ENCODE measurements around the gene AHCYL2.
"Not testable (repeated sequence)": the region's sequence is repeated elsewhere in the genome, so short reads cannot be mapped to it uniquely, and the experiment has no call there.

Gene AHCYL2

DNA sequence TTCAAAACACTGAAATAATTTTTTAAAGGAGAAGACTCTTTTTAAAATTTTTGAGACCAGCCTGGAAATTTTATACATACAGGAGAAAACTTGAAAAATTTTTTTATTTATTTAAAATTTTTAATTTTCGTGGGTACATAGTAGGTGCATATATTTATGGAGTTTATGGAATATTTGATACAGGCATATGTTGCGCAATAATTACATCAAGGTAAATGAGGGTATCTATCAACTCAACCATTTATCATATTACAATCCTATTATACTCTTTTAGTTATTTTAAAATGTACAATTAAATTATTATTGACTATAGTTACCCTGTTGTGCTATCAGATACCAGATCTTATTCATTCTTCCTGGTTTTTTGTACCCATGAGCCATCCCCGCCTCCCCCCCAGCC is 75.1 kb downstream of the AHCYL2 start:
- H3K4me3 ChIP-seq (ENCODE audit: low read depth, low read length), result no peak overlapping the region
- TF ChIP-seq, protein P1, sequence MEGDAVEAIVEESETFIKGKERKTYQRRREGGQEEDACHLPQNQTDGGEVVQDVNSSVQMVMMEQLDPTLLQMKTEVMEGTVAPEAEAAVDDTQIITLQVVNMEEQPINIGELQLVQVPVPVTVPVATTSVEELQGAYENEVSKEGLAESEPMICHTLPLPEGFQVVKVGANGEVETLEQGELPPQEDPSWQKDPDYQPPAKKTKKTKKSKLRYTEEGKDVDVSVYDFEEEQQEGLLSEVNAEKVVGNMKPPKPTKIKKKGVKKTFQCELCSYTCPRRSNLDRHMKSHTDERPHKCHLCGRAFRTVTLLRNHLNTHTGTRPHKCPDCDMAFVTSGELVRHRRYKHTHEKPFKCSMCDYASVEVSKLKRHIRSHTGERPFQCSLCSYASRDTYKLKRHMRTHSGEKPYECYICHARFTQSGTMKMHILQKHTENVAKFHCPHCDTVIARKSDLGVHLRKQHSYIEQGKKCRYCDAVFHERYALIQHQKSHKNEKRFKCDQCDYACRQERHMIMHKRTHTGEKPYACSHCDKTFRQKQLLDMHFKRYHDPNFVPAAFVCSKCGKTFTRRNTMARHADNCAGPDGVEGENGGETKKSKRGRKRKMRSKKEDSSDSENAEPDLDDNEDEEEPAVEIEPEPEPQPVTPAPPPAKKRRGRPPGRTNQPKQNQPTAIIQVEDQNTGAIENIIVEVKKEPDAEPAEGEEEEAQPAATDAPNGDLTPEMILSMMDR (IDR thresholded peaks at IDR 0.05; ENCODE audit: insufficient read depth, low read length, missing control alignments), result no peak
- DNase-seq (ENCODE audit: low read depth, low spot score), result no peak
- POLR2A ChIA-PET, result no interaction called here
- CTCF ChIA-PET, result no interaction called here

DNA sequence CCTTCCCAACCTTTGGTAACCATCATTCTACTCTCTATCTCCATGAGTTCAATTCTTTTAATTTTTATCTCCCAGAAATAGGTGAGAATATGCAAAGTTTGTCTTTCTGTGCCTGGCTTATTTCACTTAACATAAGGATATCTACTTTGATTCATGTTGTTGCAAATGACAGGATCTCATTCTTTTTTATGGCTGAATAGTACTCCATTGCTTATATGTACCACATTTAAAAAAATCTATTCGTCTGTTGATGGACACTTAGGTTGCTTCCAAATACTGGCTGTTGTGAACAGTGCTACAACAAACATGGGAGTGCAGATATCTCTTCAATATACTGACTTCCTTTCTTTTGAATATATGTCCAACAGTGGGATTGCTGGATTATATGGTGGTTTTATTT is 75.5 kb downstream of the AHCYL2 start:
- POLR2A ChIA-PET; DNase-seq (ENCODE audit: low read depth, low spot score); H3K4me3 ChIP-seq (ENCODE audit: low read depth, low read length): not testable (repeated sequence)
- CTCF ChIA-PET, result interaction anchor here (0.9 to 1.5 kb wide), 2 partner anchors 13 to 82 kb away, joined by 3 to 10 read pairs; no protein-coding TSS in a partner anchor

DNA sequence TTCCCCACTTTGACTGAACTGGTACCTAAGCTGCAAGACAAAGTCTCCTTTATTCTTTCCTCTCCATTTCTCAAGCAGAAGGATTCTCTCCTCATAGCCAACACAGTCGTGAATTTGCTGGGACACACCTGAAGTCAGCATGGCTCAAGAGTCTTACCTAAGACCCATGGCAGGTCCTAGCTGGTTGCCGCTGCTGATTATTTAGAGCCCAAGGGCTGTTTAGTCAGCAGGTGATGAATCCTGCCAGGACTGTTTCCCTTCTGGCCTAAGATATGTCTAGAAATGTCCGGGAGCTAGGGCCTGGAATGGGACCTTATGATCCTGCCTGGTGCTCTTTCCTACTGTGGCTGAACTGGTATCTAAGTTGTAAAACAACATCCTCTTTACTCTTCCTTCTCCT is 82.8 kb downstream of the AHCYL2 start:
- ChIA-PET POLR2A (no interaction called here), CTCF (interaction anchor here (1.1 to 4.8 kb wide), 3 partner anchors 9 to 89 kb away, joined by 3 to 26 read pairs (median 3); no protein-coding TSS in a partner anchor)
- TF ChIP-seq, protein P1 (IDR thresholded peaks at IDR 0.05; ENCODE audit: insufficient read depth, low read length, missing control alignments), result no peak
- DNase-seq (ENCODE audit: low read depth, low spot score), result no peak
- no peak overlapping the region for H3K4me3 ChIP-seq (ENCODE audit: low read depth, low read length)

DNA sequence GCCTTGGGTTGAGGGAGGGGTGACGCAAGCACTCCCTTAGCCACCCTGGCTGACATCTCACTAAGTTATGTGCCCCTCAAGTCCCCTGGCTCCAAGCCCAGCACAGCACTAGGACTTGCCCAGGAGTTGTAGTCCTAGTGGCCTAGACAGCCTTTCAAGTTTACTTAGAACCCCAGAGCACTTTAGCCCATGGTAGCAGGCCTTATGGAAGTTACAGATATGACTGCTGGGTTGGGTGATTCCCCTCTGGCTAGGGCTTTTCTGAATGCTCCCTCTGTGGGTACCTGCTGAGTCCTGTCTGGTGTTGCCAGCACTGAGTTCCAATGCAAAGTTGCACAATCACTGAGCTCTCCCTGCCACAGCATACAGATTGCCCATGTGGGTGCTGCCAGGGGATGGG is 83.2 kb downstream of the AHCYL2 start:
- ChIA-PET POLR2A (no interaction called here), CTCF (interaction anchor here (1.1 to 4.8 kb wide), 2 partner anchors 10 to 89 kb away, joined by 3 to 26 read pairs; no protein-coding TSS in a partner anchor)
- no peak for DNase-seq (ENCODE audit: low read depth, low spot score)
- TF ChIP-seq, protein P1 (IDR thresholded peaks at IDR 0.05; ENCODE audit: insufficient read depth, low read length, missing control alignments), result no peak
- H3K4me3 ChIP-seq (ENCODE audit: low read depth, low read length), result no peak overlapping the region

DNA sequence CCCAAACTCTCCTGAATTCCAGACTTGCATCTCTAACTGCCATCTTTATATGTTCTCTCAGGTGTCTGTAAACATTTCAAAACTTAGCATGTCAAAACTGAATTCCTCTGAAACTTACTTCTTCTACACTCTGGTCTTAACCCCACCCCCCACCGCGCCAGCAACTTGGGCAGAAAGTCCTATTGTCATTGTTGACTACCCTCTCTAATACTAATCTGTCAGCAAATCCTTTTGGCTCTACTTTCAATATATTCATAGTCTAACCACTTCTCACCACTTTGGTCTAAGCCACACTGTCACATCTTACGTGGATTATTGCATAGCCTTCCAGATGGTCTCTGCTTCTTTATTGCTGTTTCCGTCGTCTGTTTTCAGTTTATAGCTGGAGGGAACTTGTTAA is 86.6 kb downstream of the AHCYL2 start:
- no peak overlapping the region for H3K4me3 ChIP-seq (ENCODE audit: low read depth, low read length)
- ChIA-PET CTCF (interaction anchor here (1.3 to 4.8 kb wide), 3 partner anchors 13 to 16 kb away, joined by 3 to 26 read pairs (median 11); no protein-coding TSS in a partner anchor), POLR2A (no interaction called here)
- TF ChIP-seq, protein P1 (IDR thresholded peaks at IDR 0.05; ENCODE audit: insufficient read depth, low read length, missing control alignments), result no peak
- DNase-seq (ENCODE audit: low read depth, low spot score), result no peak

DNA sequence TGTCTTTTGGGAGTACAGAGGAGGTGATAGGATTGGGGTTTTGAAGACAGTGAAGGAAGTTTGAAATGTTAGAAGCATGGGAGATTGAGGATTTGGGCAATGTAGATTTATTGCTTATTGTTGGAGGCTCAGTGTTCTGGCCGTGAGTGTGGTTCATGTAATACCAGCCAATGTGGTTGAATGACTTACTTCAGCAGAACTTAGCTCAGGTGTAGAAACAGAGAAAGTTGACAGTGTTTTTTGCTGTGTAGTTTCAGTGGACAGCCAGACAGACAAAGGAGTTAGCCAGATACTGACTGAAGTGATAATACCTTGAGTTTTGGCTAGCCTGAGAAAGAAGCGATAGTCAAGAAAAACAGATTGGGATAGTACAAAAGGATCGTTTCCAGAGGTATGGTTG is 88.5 kb downstream of the AHCYL2 start:
- ChIA-PET CTCF (interaction anchor here (1.6 to 2.0 kb wide), 2 partner anchors 15 to 95 kb away, joined by 4 to 11 read pairs; no protein-coding TSS in a partner anchor), POLR2A (no interaction called here)
- TF ChIP-seq, protein P1 (IDR thresholded peaks at IDR 0.05; ENCODE audit: insufficient read depth, low read length, missing control alignments), result no peak
- DNase-seq (ENCODE audit: low read depth, low spot score), result no peak
- no peak overlapping the region for H3K4me3 ChIP-seq (ENCODE audit: low read depth, low read length)

DNA sequence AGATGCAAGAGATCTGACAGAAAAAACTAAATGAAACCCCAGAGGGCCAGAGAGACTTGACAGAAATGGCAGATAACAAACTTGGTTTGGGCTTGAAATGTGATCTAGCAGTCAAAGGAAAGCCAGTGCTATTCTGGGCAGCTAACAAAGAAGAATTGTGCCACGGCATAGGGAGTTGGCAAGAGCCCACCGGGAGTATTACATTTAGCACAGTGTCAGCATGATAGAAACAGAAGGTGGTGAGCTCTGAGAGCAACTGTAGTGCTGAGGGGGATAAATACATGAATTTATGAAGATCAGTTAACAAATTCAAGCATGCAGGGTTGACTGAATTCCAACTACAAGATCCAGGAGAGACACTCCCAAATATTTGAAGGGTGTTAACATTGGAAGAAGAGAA is 91.1 kb downstream of the AHCYL2 start:
- TF ChIP-seq, protein P1 (IDR thresholded peaks at IDR 0.05; ENCODE audit: insufficient read depth, low read length, missing control alignments), result no peak
- DNase-seq (ENCODE audit: low read depth, low spot score), result no peak
- no peak overlapping the region for H3K4me3 ChIP-seq (ENCODE audit: low read depth, low read length)
- POLR2A ChIA-PET, result no interaction called here
- CTCF ChIA-PET, result interaction anchor here (1.0 to 2.4 kb wide), 3 partner anchors 9 to 17 kb away, joined by 3 to 8 read pairs (median 7); no protein-coding TSS in a partner anchor

Data from AG04449 (cell line).